Activated CD8-positive, alpha-beta memory T cell treated with anti-CD3 and anti-CD28 coated beads, Interleukin-2, amount 10 ng/mL, durations not matched to agents 7 days and 5 days (primary cell): ENCODE data around the gene HOMER2. TPM values are rescaled to one million over a fixed set of nuclear protein-coding genes. Genes with fewer than 3 reads are reported as not detected.

Experiments used
- ATAC-seq: fragments of 150-1000 bp; cut with Tn5 transposase; one replicate; pipeline ENCODE4 v1.10.0; 2021; ENCODE audit warnings: moderate library complexity
- CTCF ChIA-PET: fragments of 350-600 bp; sonication (Branson Sonifier 250); formaldehyde crosslinking; loops from one replicate; lab custom pipeline; 2021; ENCODE audit warnings: antibody characterized with exemption; lab: Charles Lee
- DNase-seq: peaks from one replicate; pipeline ENCODE4 v3.0.0-alpha.2; 2020
- H3K27ac Mint-ChIP-seq: one replicate; pipeline ENCODE4 v1.8.0; 2021; ENCODE audit warnings: mild to moderate bottlenecking, mixed read lengths
- H3K27me3 Mint-ChIP-seq: one replicate; pipeline ENCODE4 v1.8.0; 2021; ENCODE audit warnings: mixed read lengths
- H3K36me3 Mint-ChIP-seq: one replicate; pipeline ENCODE4 v1.8.0; 2021; ENCODE audit warnings: mild to moderate bottlenecking, mixed read lengths
- H3K4me1 Mint-ChIP-seq: one replicate; pipeline ENCODE4 v1.8.0; 2021; ENCODE audit warnings: mixed read lengths
- H3K4me3 Mint-ChIP-seq: one replicate; pipeline ENCODE4 v1.8.0; 2021; ENCODE audit warnings: mild to moderate bottlenecking, moderate library complexity, mixed read lengths
- H3K9me3 Mint-ChIP-seq: one replicate; pipeline ENCODE4 v1.8.0; 2022; ENCODE audit warnings: low read depth, mixed read lengths
- total RNA-seq, 2 experiments: library from RNA; stranded (reverse); gene quantifications; one replicate each; pipeline ENCODE4 v1.2.3, GENCODE V29; 2021

The HOMER2 gene
- total RNA-seq, 2 experiments from 2014 or later, result 8.2 to 14.4 TPM

DNA sequence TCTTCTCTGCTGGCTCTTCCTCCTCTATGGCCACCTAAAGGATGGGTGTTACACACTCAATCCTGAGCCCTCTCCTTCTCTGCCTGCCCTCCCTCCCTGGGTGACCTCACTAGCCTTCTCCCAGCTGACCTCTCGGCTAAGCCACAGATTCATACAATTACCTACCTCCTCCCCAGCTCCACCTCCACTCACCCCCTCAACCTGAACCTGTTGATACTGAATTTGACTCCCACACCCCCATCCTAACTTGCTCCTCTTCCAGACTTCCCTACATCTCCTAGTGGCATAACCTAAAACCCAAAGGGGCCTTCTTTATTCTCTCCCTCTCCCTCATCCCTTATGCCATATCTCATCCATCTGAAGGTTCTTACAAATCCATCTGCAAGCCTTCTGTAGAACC, 17.1 kb downstream of the HOMER2 start:
- Mint-ChIP-seq H3K4me1 (no peaks in the 10 kb centered on the region), H3K9me3 (no peaks in the 10 kb centered on the region), H3K4me3 (no peak overlapping the region), H3K27ac (no peak overlapping the region), H3K36me3 (no peaks in the 10 kb centered on the region), H3K27me3 (peaks cover 17% of the 10 kb centered on the region)
- CTCF ChIA-PET, result no interaction called here
- DNase-seq (no peak), ATAC-seq (no peak)

DNA sequence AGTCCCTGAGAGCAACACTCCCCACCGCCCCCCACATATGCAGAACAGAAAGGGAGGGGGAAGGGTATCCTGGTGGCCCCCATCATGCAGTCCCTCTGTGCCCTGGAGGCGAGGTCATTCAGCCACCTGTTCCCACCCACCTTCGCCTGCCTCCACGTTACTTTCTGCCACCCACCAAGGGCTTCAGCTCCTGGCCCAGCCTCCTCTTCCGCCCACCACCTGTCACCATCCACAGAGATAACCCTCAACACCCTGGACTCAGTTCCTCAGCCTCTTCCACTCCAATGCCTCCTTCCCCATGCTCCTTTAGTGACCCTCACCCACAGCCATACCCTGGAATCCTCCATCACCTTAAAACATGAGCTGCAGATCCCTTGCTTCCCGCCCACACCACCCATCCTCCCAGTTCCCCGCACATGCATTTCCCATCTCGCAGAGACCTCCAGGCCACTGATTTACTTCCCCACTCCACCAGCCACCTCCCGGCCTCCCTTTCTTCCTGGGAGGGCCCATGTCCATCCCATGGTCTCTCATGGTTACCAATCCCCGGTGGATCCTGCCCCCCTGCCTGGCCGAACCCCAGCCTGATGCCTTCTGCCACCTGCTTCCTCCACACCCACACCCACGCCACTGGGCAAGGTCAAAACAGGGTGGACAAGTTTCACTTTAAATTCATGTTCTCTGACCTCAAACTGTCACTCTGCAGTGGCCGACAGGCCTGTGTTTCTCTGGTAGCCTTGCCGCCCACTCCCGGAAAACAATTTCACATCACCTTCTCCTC, 18.2 kb downstream of the HOMER2 start:
- no peak for ATAC-seq
- Mint-ChIP-seq H3K36me3 (no peaks in the 10 kb centered on the region), H3K9me3 (no peaks in the 10 kb centered on the region), H3K4me3 (no peak overlapping the region), H3K27ac (no peak overlapping the region), H3K27me3 (peaks cover 17% of the 10 kb centered on the region), H3K4me1 (no peaks in the 10 kb centered on the region)
- no peak for DNase-seq
- CTCF ChIA-PET, result no interaction called here

DNA sequence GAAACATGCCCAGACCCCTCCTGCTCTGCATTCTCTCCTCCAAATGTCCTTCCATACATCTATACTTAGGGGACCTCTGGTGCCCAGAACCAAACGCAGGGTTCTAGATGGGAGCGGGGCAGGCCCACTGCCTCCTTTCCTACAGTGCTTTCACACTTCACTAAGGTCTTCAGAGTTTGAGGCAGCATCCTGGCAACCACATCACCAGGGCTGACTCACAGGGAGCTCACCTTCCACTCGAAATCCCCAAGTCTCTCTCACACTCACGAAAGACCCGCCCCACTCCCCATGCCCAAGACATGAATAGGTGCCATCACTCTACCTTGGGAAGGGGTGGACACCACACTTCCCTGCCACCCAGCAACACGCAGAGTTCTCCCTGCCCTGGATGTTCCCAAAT, 18.9 kb downstream of the HOMER2 start:
- Mint-ChIP-seq H3K27me3 (peaks cover 11% of the 10 kb centered on the region), H3K4me1 (no peaks in the 10 kb centered on the region), H3K36me3 (no peaks in the 10 kb centered on the region), H3K27ac (no peak overlapping the region), H3K9me3 (no peaks in the 10 kb centered on the region), H3K4me3 (no peak overlapping the region)
- DNase-seq, result no peak
- CTCF ChIA-PET, result no interaction called here
- no peak for ATAC-seq

DNA sequence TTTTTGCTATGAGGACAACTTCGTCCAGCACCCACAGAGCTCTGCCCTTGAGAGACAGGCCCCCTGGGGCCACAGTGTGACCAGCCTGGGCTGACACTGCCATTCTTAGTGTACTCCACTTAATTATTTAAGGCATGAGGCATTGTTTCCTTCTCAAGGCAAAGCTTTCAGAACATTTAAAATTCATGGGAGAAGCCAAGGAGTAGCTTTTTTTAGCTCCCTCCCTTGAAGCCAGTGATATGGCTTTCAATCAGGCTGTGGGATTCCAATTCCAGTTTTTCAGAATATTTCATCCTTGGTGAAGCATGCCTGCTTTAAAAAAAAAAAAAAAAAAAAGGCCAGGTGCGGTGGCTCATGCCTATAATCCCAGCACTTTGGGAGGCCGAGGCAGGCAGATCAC, 21.3 kb downstream of the HOMER2 start:
- H3K36me3 Mint-ChIP-seq, result no peaks in the 10 kb centered on the region
- H3K4me3 Mint-ChIP-seq, result no peak overlapping the region
- CTCF ChIA-PET, result no interaction called here
- H3K27me3 Mint-ChIP-seq, result peaks cover 3% of the 10 kb centered on the region
- DNase-seq (no peak), ATAC-seq (no peak)
- H3K4me1 Mint-ChIP-seq, result no peaks in the 10 kb centered on the region
- no peak overlapping the region for H3K27ac Mint-ChIP-seq
- no peaks in the 10 kb centered on the region for H3K9me3 Mint-ChIP-seq

DNA sequence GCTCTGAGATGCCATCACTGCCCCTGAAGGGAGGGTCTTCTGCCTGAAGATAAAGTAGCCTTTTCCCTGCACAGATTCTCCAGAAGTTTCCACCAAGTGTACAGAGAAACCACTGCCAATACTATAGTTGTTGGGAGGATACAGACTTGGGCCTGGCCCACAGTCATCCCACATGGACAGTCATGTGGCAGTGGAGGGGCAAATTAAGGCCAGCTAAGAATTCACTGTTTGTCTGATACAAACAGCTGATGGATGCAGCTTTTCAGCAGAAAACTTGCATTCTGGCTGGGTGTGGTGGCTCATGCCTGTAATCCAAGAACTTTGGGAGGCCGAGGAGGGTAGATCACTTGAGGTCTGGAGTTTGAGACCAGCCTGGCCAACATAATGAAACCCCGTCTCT, 22.1 kb downstream of the HOMER2 start:
- Mint-ChIP-seq H3K4me1 (no peaks in the 10 kb centered on the region), H3K4me3 (no peak overlapping the region), H3K27ac (no peak overlapping the region), H3K36me3 (no peaks in the 10 kb centered on the region), H3K9me3 (no peaks in the 10 kb centered on the region), H3K27me3 (peaks cover 4% of the 10 kb centered on the region)
- DNase-seq (no peak), ATAC-seq (no peak)
- CTCF ChIA-PET, result no interaction called here

DNA sequence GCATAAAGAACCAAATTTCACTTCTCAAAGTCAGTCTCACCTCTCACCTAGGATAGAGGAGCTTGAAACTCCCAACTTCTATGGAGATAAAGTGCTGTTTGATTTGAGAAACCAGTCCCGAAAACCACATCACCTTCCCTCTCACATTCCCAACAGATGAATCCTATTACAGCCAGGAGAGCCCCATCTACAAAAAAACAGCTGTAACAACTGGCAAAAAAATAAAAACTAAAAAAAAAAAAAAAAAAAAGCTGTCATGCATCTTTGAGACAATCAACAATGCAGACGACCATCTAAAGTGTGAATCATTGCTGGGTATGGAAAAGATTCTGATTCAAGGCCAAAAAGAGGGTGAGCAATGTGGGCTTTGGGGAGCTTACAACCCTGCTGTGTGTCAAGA, 23.8 kb downstream of the HOMER2 start:
- H3K4me3 Mint-ChIP-seq, result no peak overlapping the region
- CTCF ChIA-PET, result no interaction called here
- ATAC-seq (no peak), DNase-seq (no peak)
- H3K4me1 Mint-ChIP-seq, result no peaks in the 10 kb centered on the region
- H3K27ac Mint-ChIP-seq, result no peak overlapping the region
- no peaks in the 10 kb centered on the region for H3K36me3 Mint-ChIP-seq
- H3K27me3 Mint-ChIP-seq, result peaks cover 4% of the 10 kb centered on the region
- no peaks in the 10 kb centered on the region for H3K9me3 Mint-ChIP-seq

DNA sequence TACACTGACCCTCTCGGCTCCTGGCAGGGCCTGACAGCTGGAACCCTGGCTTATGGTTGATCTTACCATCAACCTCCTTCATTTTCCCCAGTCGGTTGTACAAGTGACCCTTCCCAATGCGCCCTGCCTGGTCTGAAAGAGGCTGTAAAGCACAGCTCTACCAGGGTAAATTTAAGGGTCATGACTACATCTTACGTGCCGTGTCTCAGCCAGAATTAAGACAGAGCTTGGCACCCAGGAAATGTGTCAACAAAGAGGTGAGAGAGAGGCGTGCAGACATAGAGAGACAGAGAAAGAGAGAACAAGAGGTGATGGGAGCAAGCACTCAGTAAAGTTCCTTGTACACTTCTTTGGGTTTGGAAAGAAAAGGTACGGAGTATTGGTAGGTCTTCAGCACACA, 28.8 kb downstream of the HOMER2 start:
- Mint-ChIP-seq H3K4me3 (no peak overlapping the region), H3K27ac (no peak overlapping the region), H3K36me3 (no peaks in the 10 kb centered on the region), H3K4me1 (no peaks in the 10 kb centered on the region), H3K27me3 (peaks cover 13% of the 10 kb centered on the region), H3K9me3 (no peaks in the 10 kb centered on the region)
- DNase-seq (no peak), ATAC-seq (no peak)
- CTCF ChIA-PET, result interaction anchor here (0.7 kb wide), 1 partner anchor 27 kb away, joined by 4 read pairs; no protein-coding TSS in a partner anchor

DNA sequence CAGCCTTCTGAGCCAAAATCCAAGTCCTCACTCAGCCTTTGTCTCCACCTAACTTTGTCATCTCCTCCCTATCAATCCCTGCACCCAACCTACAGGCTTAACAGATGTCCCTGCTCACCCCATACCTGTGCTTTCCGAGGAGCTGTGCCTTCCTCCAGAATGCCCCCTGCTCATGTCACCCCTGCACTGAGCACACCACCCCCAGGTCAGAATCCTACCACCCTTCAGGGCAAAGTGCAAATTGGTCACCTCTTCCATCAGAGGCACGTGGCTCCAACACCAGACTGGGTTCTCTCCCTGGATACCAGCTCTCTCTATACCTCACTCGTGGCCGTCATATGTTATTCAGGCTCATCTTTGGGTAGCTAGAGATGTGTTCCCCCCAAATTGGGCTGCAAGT, 29.8 kb downstream of the HOMER2 start:
- CTCF ChIA-PET, result no interaction called here
- H3K4me1 Mint-ChIP-seq, result no peaks in the 10 kb centered on the region
- ATAC-seq (no peak), DNase-seq (no peak)
- H3K9me3 Mint-ChIP-seq, result no peaks in the 10 kb centered on the region
- H3K36me3 Mint-ChIP-seq, result no peaks in the 10 kb centered on the region
- peaks cover 13% of the 10 kb centered on the region for H3K27me3 Mint-ChIP-seq
- no peak overlapping the region for H3K27ac Mint-ChIP-seq
- no peak overlapping the region for H3K4me3 Mint-ChIP-seq

DNA sequence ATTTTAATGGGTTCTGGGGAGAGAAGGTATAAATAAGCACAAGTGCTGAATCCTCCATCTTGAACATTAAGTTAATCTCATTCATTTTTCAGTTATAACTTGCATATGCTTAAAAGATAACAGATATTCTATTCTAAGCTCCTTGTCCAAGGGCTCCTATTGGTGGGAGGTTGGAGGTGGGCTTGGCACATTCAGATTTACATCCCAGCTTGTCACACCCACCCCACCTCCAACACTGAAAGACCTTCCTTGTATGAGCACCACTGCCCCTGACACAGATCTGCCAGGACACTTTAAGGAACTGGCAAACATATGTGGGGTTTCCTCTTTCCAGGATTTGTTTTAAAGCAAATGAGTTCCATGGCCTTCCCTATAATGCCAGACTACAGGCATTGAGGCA, 30.6 kb downstream of the HOMER2 start:
- no peak for DNase-seq
- Mint-ChIP-seq H3K9me3 (no peaks in the 10 kb centered on the region), H3K27ac (no peak overlapping the region), H3K36me3 (no peaks in the 10 kb centered on the region), H3K4me3 (no peak overlapping the region), H3K4me1 (no peaks in the 10 kb centered on the region), H3K27me3 (peaks cover 13% of the 10 kb centered on the region)
- ATAC-seq, result no peak
- CTCF ChIA-PET, result interaction anchor here (0.6 kb wide), 1 partner anchor 51 kb away, joined by 3 read pairs; no protein-coding TSS in a partner anchor

DNA sequence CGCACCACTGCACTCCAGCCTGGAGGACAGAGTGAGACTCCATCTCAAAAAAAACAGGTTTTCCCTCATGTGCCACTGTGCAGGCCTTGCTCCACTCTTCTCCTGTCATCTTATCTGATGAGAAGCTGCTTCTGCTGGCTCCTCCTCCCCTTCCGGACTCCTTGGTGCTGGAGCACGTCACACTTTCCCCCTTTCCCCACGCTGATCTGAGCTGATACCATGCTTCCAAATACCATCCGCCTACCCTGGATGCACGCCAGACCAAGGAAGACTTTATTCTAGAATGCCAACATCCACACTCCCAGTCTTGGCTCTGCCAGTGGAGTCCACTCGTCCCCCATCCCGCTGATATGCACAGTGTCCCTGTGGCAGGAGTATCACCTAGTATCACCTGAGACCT, 31.3 kb downstream of the HOMER2 start:
- H3K27ac Mint-ChIP-seq, result no peak overlapping the region
- DNase-seq, result no peak
- no peak for ATAC-seq
- no peaks in the 10 kb centered on the region for H3K4me1 Mint-ChIP-seq
- CTCF ChIA-PET, result interaction anchor here (0.6 kb wide), 1 partner anchor 52 kb away, joined by 3 read pairs; no protein-coding TSS in a partner anchor
- H3K4me3 Mint-ChIP-seq, result no peak overlapping the region
- peaks cover 13% of the 10 kb centered on the region for H3K27me3 Mint-ChIP-seq
- no peaks in the 10 kb centered on the region for H3K36me3 Mint-ChIP-seq
- H3K9me3 Mint-ChIP-seq, result no peaks in the 10 kb centered on the region

DNA sequence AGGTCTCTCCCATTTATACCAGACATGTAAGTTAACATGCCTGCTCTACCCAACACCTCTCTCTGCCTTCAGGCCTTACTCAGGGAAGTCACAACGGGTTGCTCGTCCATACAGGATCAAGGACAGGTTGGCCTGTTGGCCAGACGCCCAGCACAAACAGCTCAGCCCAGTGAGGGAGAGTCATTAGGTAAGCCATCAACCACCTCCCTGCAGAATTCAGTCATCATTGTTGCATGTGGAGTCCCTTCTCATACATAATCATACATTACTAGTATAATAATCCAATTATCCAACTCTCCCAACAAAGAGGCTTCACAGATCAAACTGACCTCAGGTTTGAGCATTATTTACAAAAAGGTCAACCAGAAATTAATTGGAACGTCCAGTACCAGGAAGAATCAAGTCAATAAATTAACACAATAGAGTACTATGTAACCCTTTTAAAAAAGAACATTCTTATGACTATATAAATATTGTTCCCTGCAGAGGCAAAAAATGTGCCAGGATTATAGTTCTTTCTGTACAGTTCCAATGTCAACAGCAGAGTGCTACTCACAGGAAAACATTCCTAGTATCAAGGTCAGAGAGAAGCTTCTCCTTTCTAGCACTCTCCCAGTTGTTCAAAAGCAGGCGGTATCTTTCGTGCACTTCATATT, 33.2 kb downstream of the HOMER2 start:
- Mint-ChIP-seq H3K9me3 (no peaks in the 10 kb centered on the region), H3K36me3 (no peaks in the 10 kb centered on the region), H3K27me3 (peaks cover 9% of the 10 kb centered on the region), H3K4me3 (no peak overlapping the region), H3K27ac (no peak overlapping the region), H3K4me1 (no peaks in the 10 kb centered on the region)
- CTCF ChIA-PET, result no interaction called here
- no peak for ATAC-seq
- no peak for DNase-seq

DNA sequence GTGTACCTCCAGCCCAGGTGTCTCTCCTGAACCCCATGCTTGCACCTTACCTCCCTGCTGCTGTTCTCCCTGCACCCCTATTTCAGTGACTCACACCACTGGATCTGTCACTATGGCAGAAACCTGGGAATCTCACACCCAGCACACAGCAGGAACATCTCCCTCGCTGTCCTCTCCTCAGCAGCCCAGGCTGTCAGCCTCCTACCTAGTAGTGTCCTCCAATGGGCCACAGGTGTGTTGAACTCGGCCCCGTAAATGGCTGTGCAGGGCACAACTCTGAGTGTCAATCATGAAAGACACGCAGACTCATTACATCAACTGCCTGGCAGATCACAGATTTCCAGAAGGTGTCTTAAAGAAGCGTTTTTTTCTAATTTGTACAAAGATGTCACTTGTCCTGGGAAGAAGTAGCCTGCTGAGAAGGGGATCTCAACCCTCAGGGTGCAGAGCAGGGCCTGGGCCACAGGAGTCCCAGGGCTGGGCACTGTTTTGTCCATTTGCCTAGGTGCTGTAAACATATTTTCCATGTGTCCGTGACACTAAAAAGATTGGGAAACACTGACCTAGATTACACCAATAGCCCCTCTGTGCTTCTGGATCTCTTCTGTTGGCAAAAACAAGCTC, 33.8 kb downstream of the HOMER2 start:
- no peak for ATAC-seq
- CTCF ChIA-PET, result no interaction called here
- Mint-ChIP-seq H3K4me3 (no peak overlapping the region), H3K4me1 (no peaks in the 10 kb centered on the region), H3K9me3 (no peaks in the 10 kb centered on the region), H3K27ac (no peak overlapping the region), H3K36me3 (no peaks in the 10 kb centered on the region), H3K27me3 (peaks cover 9% of the 10 kb centered on the region)
- no peak for DNase-seq

DNA sequence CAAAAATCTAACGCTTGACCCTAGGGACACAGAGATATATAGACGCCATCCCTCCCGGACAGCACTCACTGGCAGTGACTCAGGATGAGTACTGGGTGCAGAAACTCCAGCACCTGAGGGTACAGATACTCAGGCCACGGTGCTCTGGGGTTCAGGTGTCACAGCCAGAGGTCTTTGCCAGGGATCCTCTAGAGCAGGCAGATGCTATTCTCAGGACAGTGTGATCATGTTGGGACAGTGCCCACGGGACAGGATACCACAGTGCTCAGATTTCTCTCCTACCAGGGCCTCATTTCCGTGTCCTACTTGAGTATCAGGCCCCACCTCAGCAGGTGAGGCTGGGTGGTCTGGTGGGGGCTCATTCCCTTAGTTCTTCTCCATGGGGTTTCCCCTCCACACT, 34.4 kb downstream of the HOMER2 start:
- no peak for ATAC-seq
- CTCF ChIA-PET, result no interaction called here
- DNase-seq, result no peak

DNA sequence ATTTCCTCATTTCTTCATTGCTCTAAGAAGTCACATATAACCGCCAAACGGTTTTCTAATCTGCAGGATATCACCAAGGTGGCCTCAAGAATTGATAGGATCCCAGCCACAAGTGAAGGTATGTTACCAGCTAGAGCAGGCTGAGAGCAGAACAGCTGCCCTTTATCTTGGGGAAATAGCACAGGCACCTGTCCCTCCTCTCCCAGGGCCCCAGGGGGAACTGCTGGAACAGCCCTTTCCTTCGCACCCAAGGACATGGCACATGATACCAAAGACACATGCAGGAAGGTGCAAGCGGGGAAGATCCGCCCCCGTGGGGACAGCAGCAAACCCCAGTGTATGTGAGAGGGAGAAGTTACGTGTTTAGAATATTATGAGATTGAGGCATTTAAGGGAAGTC, 35.3 kb downstream of the HOMER2 start:
- CTCF ChIA-PET, result no interaction called here
- DNase-seq (no peak), ATAC-seq (no peak)
- no peaks in the 10 kb centered on the region for H3K9me3 Mint-ChIP-seq
- no peaks in the 10 kb centered on the region for H3K36me3 Mint-ChIP-seq
- no peak overlapping the region for H3K4me3 Mint-ChIP-seq
- H3K4me1 Mint-ChIP-seq, result no peaks in the 10 kb centered on the region
- H3K27ac Mint-ChIP-seq, result no peak overlapping the region
- H3K27me3 Mint-ChIP-seq, result peaks cover 15% of the 10 kb centered on the region

More for the DNA sequence above, 34.4 kb downstream of the HOMER2 start:
- Mint-ChIP-seq H3K4me1 (no peaks in the 10 kb centered on the region), H3K36me3 (no peaks in the 10 kb centered on the region), H3K27ac (no peak overlapping the region), H3K4me3 (no peak overlapping the region), H3K9me3 (no peaks in the 10 kb centered on the region), H3K27me3 (peaks cover 12% of the 10 kb centered on the region)
